ENCODE measurements around the gene MPZL3.

MPZL3 gene

DNA sequence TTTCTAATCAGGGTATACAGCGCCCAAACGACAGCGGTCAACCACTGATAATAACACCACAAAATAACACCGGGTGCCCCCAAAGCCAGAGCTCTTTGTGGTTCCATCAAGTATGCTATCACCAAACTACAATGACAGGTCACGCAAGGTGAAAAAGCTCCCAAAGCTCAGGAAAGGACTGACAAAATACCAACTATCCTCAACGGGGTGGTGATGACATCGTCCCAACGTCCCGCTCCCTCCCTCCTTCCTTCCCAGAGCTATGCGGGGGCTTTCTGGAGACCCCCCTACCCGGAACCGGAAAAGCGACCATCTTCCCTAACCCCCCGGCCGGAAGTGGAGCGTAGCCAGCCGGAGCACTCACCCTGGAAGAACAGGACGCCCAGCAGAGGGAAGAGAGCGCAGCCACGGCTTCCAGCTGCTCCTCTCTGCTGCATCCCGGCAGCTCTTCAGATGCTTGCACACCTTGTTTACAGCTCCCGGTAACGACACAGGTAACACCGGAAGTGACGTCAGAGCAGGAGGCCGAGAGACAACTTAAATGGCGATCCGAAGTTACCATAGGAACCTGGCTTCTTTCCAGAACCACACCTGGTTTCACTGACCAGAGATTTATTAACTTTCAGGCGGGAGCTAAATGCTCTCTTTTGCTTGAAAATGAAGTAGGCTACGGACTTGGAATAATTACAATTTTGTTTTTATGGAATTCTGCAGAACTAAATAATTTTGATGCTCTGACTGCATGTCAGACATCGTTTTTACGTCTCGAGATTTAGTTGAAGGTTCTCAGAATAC lies at the start of gene MPZL3:
Gene MPZL3, minus strand, starts transcription at position 508 of the 795 bp plus-strand sequence. Its CDS starts 71 bp downstream, at position 437.
- peak in 57 of 58 donors; percentile 3 to 75 (median 47) for DNase-seq

- DNase-seq, result no peak
Measured at GRCh38 chr11:118301600-118302195, 49.5 kb upstream of the MPZL3 start.

GRCh38 chr11:118295815-118296454 lies 43.8 kb upstream of the MPZL3 start:
- DNase-seq, result no peak

GRCh38 chr11:118295199-118295598 lies 43.0 kb upstream of the MPZL3 start:
- no peak for DNase-seq

- no peak for DNase-seq
Measured at GRCh38 chr11:118294053-118294452, 41.9 kb upstream of the MPZL3 start.

DNA sequence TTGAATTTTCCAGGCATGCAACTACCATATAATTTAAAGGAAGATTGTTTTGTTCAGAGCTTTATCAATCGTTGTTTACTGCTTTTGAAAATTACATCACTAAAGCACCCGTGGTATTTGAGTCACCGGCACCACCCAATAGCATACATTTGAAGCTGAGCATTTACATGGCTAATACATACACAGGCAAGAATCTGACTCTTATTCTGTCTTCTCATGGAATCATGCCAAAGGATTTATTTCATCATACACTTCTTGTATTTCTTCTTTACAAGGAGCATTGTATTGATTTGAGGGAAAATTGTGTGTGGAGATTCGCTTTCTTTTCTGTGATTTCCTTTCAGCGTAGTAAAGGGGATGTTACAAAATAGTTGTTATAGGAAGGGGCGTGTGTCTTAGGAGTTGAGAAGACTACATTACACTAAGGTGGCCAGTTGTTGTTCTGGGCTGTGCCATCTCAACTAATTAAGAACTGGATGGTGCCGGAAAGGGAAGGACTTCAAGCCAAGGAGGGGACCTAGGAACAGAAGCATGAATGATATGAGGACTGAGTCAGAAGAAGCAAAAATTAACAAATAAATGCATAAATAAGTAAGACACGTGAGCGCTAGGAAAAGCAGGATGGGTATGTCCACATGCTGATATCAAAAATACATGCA lies 39.4 kb upstream of the MPZL3 start:
- DNase-seq, result no peak

- DNase-seq, result peak in 3 of 58 donors; percentile 9 to 19 (median 10)
Measured at GRCh38 chr11:118290923-118291322, 38.8 kb upstream of the MPZL3 start.

GRCh38 chr11:118289401-118289800 lies 37.2 kb upstream of the MPZL3 start:
- DNase-seq, result no peak

- no peak for DNase-seq
Measured at GRCh38 chr11:118287006-118287405, 34.8 kb upstream of the MPZL3 start.

GRCh38 chr11:118286545-118286944 lies 34.4 kb upstream of the MPZL3 start:
- no peak for DNase-seq

- no peak for DNase-seq
Measured at GRCh38 chr11:118283756-118284350, 31.7 kb upstream of the MPZL3 start.

DNA sequence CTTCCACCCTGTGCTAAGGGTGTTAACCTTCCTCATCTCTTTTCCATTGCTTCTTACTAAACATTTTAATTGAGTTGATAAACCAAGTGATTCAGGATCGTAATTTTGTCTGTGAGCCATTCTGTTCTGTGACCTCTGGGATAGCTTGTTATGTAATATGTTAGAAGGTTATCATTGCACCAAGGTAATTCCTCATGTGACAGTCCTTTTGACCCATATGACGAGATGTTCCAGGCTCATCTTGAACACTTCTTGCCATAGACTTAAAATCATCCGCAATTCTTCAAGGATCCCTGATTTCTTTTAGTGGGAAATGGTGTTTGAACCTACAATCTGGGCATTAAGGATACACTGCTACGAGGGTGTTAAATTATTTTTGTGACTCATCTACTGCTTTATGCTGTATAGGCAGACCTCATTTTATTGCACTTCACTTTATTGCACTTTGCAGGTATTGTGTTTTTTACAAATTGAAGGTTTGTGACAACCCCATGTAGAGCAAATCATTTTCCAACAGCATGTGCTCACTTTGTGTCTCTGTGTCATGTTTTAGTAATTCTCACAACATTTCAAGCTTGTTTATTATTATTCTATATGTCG lies 31.0 kb upstream of the MPZL3 start:
- no peak for DNase-seq

DNA sequence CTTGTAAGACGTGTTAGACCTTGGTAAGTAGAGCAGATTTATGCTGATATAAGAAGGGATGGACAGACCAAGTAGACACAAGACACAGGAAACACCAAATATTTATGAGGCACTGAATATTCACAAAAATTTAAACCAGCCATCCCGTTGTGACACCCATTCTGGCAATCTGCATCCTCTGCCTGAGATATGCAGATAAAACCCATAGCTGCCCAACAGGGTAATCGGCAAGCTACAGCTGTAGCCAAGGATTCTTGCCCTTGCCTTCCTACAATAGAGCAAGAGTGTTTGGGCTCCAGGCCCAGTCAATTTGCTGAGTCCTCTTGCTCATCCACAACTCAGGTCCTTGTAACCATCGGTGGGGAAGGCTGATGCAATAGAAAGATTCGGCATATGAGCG lies 30.4 kb upstream of the MPZL3 start:
- DNase-seq, result no peak

DNA sequence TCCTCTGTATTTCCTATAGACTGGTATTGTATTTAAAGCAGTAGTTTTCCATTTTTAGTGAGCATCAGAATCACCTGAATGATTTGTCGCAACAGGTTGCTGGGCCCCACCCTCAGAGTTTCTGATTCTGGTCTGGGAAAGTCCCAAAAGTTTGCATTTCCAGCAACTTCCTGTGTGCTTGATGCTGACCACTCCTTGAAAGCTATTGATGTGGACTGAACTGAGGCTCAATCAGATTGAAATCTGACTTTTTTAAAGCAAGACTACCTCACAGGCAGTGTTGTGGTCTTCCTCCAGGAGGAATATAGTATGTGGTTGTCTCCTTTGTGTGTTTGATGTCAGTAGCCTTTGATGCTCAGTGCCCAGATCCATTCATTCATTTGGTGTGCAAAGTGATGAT lies 29.1 kb upstream of the MPZL3 start:
- no peak for DNase-seq

DNA sequence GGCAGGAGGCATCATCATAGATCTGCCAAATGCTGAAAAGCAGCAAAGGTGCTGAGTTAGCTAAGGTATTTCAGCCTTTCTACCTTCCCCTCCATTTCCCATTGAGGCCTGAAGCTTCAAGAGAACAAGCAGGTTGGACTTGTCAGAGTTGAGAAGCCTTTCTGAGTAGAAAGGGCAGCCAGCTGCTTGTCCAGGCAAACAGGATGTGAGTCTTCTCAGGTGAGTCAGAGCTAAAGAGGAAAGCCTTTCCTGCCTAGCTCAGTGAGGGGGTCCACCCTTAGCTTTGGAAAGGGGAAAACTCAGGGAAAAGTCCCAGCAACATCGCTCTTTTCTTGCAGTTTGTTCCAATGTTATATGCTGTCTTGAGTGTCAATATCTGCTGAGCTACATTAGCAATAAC lies 25.1 kb upstream of the MPZL3 start:
- no peak for DNase-seq

- DNase-seq, result no peak
Measured at GRCh38 chr11:118276422-118276821, 24.3 kb upstream of the MPZL3 start.

DNA sequence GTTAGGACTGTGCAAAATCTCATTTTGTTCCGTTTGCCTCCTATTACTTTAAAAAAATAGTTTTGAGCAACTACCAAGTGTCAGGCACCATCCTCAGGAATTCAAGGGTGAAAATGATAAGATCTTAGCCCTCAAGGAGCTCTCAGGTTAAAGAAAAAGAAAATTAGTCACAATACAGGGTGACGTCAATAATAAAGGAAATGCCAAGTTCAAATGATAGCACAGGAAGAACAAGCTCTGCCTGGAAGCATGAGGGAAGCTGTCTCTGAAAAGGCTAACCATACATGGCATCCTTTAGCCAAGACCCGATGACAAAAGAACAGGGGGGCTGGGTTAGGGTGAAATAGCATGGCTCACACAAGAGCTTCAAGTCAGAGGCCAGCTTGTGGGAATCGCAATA lies 23.0 kb upstream of the MPZL3 start:
- DNase-seq, result no peak

DNA sequence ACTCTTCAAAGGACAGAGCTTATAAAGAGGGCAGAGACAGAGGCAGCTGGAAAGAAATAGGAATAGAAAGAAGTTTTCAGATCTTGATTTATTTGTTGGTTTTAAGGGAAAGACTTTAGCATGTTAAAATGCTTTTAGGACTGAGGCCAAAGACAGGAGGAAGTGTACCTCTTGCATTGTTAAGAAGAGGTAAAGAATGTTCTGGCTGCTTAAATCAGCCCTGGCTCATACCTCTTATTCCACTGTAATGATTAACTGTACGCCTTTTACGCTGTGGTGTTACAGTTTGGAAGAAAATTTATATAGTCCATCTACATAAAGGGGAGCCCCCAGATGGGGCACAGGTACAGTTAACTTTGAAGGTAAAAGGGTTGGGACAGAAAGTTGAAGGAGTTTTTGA lies 22.0 kb upstream of the MPZL3 start:
- DNase-seq, result no peak

DNA sequence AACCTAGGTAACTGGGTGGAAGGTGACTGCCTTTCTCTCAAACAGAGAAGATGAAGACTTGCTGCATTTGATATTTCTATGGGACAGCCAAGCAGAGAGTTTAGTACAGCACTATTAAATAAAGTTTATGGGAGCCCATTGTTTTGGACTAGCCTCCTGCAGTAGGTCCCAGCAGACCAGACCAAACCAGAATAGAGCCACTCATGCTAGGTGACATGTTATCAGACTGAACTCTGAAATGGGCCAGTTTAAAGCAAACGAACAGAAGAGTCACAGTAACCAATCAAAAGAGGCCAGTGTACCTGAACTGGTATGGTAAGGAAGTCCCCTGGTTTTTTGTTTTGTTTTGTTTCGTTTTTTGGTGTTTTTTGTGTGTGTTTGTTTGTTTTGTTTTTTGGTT lies 19.8 kb upstream of the MPZL3 start:
- no peak for DNase-seq

DNA sequence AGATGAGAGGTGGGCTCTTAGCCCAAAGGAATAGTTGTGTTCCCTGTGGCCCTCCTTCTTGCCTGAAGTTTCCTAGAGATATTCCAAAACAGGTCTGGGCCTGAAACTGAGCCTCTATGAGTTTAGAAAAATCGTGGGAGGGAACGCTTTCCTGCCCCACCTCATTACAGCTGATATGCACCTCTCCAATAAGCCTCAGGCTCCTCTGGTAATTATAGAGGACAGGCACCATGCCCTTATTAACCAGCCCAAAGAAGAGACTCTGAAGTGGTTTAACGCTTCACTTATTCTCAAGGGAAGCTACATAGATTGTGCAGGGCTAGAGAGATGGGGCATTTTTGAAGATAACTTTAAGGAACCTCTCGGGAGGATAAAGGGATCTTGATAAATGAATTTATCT lies 15.3 kb upstream of the MPZL3 start:
- no peak for DNase-seq

- DNase-seq, result no peak
Measured at GRCh38 chr11:118265954-118266353, 13.8 kb upstream of the MPZL3 start.
